Suprapubic skin (tissue), 4 donors: ENCODE measurements around the gene ANKRD65. TPM values are rescaled to one million over a fixed set of nuclear protein-coding genes. Genes with fewer than 3 reads are reported as not detected.

Experiments
- DNase-seq, 2 donors: peaks; one replicate each; pipeline ENCODE4 v3.0.0-alpha.2; 2019; ENCODE audit warnings: low spot score in 2 of 2
- H3K27ac ChIP-seq: fragments of 200-600 bp; sonication (generic); one replicate; pipeline ENCODE4 v1.5.1; 2019
- H3K27me3 ChIP-seq: fragments of 200-600 bp; sonication (generic); one replicate; pipeline ENCODE4 v1.5.1; 2019
- H3K36me3 ChIP-seq: fragments of 200-600 bp; sonication (generic); one replicate; pipeline ENCODE4 v1.5.1; 2019
- H3K4me1 ChIP-seq: fragments of 200-600 bp; sonication (generic); one replicate; pipeline ENCODE4 v1.5.1; 2019
- H3K4me3 ChIP-seq: fragments of 200-600 bp; sonication (generic); one replicate; pipeline ENCODE4 v1.5.1; 2019; ENCODE audit warnings: mild to moderate bottlenecking
- H3K9me3 ChIP-seq: fragments of 200-600 bp; sonication (generic); one replicate; pipeline ENCODE4 v1.5.1; 2019
- EP300 ChIP-seq: sonication (generic); formaldehyde crosslinking; IDR thresholded peaks from one replicate; pipeline ENCODE4 v1.6.1; 2017; ENCODE audit warnings: antibody characterized with exemption
- POLR2A ChIP-seq, 2 donors: fragments of 450-650 bp; IDR thresholded peaks; one replicate each; pipeline ENCODE4 v1.6.1; 2017; ENCODE audit warnings: antibody characterized with exemption in 2 of 2, mild to moderate bottlenecking in 2 of 2, moderate library complexity in 2 of 2
- POLR2AphosphoS5 ChIP-seq, 3 donors: sonication (generic); formaldehyde crosslinking; IDR thresholded peaks; one replicate each; pipeline ENCODE4 v1.6.1; 2017; ENCODE audit warnings: antibody characterized with exemption in 3 of 3
- WGBS: methylation state at CpG from one replicate; pipeline ENCODE4 v1.1.5; 2018; 5-methylcytosine and 5-hydroxymethylcytosine counted together
- total RNA-seq, 4 donors: library from RNA; depleted of rRNA; stranded (reverse); fragments of >200 nt; gene quantifications; one replicate each; pipeline ENCODE4 v1.1.0, GENCODE V29; 2016
- TF ChIP-seq, protein P1 (sequence below), 2 donors: fragments of 200-600 bp in 1 of 2; fragments of 450-650 bp in 1 of 2; sonication (generic) in 1 of 2; IDR thresholded peaks; one replicate each; pipeline ENCODE4 v1.5.1; 2016 to 2019; ENCODE audit warnings: antibody characterized with exemption in 2 of 2, mild to moderate bottlenecking in 1 of 2, moderate library complexity in 1 of 2

Gene ANKRD65
- total RNA-seq, 4 donors from 2014 or later, result 2.8 to 10.3 (median 5.9) TPM

GRCh38 chr1:1426496-1427105 is 5.5 kb upstream of the ANKRD65 start:
- H3K9me3 ChIP-seq, result no peaks in the 10 kb centered on the region
- 59% methylated on average over 16 of the region's 19 CpGs for WGBS
- no peak for DNase-seq
- H3K27ac ChIP-seq, result no peak overlapping the region
- H3K4me3 ChIP-seq, result no peak overlapping the region
- H3K4me1 ChIP-seq, result peaks cover 44% of the 10 kb centered on the region
- H3K36me3 ChIP-seq, result no peaks in the 10 kb centered on the region
- TF ChIP-seq, protein P1, sequence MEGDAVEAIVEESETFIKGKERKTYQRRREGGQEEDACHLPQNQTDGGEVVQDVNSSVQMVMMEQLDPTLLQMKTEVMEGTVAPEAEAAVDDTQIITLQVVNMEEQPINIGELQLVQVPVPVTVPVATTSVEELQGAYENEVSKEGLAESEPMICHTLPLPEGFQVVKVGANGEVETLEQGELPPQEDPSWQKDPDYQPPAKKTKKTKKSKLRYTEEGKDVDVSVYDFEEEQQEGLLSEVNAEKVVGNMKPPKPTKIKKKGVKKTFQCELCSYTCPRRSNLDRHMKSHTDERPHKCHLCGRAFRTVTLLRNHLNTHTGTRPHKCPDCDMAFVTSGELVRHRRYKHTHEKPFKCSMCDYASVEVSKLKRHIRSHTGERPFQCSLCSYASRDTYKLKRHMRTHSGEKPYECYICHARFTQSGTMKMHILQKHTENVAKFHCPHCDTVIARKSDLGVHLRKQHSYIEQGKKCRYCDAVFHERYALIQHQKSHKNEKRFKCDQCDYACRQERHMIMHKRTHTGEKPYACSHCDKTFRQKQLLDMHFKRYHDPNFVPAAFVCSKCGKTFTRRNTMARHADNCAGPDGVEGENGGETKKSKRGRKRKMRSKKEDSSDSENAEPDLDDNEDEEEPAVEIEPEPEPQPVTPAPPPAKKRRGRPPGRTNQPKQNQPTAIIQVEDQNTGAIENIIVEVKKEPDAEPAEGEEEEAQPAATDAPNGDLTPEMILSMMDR (IDR thresholded peaks at IDR 0.05), result no peak
- TF ChIP-seq POLR2A (IDR thresholded peaks at IDR 0.05) (no peak), EP300 (no peak), POLR2AphosphoS5 (IDR thresholded peaks at IDR 0.05) (no peak)
- H3K27me3 ChIP-seq, result peaks cover 14% of the 10 kb centered on the region

DNA sequence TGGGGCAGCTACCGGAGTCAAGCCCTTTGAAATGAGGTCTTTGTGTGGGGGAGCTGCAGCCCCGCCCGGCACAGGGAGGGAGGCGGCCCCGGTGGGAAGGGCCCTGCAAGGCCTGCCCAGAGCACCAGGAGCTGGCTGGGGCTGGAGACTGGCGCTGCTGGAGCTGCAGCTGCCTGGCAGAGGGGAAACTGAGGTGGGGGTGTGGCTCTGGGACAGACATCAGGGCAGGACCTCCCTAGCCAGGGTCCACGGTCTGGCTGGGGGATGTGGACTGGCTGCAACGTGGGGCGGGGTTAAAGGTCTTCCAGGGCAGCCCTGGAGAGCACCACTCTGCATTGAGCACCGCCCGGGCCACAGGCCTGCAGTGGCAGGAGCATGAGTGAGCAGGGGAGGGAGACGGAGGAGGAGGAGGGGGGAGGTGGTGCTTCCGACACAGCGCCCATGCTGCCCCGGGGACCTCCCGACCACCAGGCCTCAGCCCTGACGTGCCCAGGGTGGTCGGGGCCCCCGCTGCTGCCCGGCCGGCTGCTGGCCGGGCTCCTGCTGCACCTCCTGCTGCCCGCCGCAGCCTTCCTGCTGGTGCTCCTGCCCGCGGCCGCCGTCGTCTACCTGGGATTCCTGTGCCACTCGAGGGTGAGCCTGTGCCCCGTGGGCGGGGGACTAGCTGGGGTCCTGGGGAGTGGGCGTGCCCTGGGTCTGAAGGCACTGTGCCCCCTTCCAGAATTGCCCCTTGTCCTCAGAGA is 4.8 kb upstream of the ANKRD65 start:
- DNase-seq, result no peak
- Histone ChIP-seq H3K9me3 (no peaks in the 10 kb centered on the region), H3K27me3 (peaks cover 14% of the 10 kb centered on the region), H3K4me3 (no peak overlapping the region), H3K27ac (no peak overlapping the region), H3K4me1 (peaks cover 44% of the 10 kb centered on the region), H3K36me3 (no peaks in the 10 kb centered on the region)
- WGBS, result 0% methylated on average over 7 of the region's 33 CpGs
- no peak for TF ChIP-seq POLR2AphosphoS5 (IDR thresholded peaks at IDR 0.05)
- TF ChIP-seq, protein P1 (IDR thresholded peaks at IDR 0.05), result no peak
- no peak for TF ChIP-seq POLR2A (IDR thresholded peaks at IDR 0.05)
- TF ChIP-seq EP300, result no peak

DNA sequence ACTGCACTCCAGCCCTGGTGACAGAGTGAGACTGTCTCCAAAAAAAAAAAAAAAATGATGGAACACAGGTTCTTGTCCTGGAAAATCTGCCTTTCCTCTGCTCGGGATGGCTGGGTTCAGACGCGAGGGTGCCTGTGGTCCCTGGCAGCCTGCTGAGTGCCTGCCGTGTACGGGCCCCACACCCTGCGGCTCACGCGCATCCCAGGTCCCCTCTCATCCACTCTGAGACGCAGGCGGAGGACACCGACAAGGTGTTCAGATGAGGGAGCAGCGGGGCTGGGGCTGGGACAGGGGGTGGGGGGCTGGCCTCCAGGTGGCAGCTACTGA is 4.3 kb upstream of the ANKRD65 start:
- Histone ChIP-seq H3K36me3 (no peaks in the 10 kb centered on the region), H3K27ac (no peak overlapping the region), H3K4me3 (no peak overlapping the region), H3K4me1 (peaks cover 44% of the 10 kb centered on the region), H3K27me3 (peaks cover 14% of the 10 kb centered on the region), H3K9me3 (no peaks in the 10 kb centered on the region)
- no CpG with 5 or more reads among the region's 12 CpGs for WGBS
- TF ChIP-seq POLR2AphosphoS5 (IDR thresholded peaks at IDR 0.05) (no peak), POLR2A (IDR thresholded peaks at IDR 0.05) (no peak), EP300 (no peak)
- TF ChIP-seq, protein P1 (IDR thresholded peaks at IDR 0.05), result no peak
- DNase-seq, result no peak

DNA sequence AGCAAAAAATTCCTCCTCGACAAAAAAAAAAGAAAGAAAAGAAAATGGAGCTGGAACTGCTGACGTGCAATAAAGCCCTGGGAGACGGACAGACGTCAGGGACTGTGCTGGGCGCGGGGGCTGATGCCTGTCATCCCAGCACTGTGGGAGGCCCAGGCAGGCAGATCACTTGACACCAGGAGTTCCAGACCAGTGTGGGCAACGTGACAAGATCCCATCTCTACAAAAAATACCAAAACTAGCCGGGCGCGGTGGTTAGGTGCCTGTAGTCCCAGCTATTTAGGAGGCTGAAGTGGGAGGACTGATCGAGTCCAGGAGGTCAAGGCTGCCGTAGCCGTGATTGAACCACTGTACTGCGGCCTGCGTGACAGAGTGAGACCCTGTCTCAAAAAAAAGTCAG is 3.6 kb upstream of the ANKRD65 start:
- no peaks in the 10 kb centered on the region for H3K9me3 ChIP-seq
- WGBS, result 79% methylated on average over 15 of the region's 15 CpGs
- peaks cover 14% of the 10 kb centered on the region for H3K27me3 ChIP-seq
- no peak overlapping the region for H3K27ac ChIP-seq
- TF ChIP-seq POLR2AphosphoS5 (IDR thresholded peaks at IDR 0.05) (no peak), EP300 (no peak), POLR2A (IDR thresholded peaks at IDR 0.05) (no peak)
- no peaks in the 10 kb centered on the region for H3K36me3 ChIP-seq
- DNase-seq, result no peak
- peaks cover 42% of the 10 kb centered on the region for H3K4me1 ChIP-seq
- H3K4me3 ChIP-seq, result no peak overlapping the region

DNA sequence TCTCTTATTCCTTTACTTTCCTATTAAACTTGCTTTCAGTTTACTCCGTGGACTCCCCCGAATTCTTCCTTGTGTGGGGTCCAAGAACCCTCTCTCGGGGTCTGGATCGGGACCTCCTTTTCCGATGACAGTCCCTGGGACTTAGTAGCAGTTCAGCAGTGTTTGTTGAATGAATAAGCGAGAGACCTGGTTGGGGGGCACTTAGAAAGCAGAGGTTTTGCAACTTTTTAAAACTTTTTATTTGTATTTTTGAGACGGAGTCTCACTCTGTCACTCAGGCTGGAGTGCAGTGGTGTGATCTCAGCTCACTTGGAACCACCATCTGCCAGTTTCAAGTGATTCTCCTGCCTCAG is 2.1 kb upstream of the ANKRD65 start:
- Histone ChIP-seq H3K27ac (no peak overlapping the region), H3K36me3 (no peaks in the 10 kb centered on the region), H3K4me3 (no peak overlapping the region), H3K4me1 (peaks cover 53% of the 10 kb centered on the region), H3K27me3 (peaks cover 14% of the 10 kb centered on the region), H3K9me3 (no peaks in the 10 kb centered on the region)
- TF ChIP-seq, protein P1 (IDR thresholded peaks at IDR 0.05), result no peak
- TF ChIP-seq EP300 (no peak), POLR2A (IDR thresholded peaks at IDR 0.05) (no peak), POLR2AphosphoS5 (IDR thresholded peaks at IDR 0.05) (no peak)
- 77% methylated on average over 7 of the region's 7 CpGs for WGBS
- DNase-seq, result no peak
